Osteoblast (primary cell): ENCODE results near the gene ABHD12. TPM values are rescaled to one million over a fixed set of nuclear protein-coding genes. Genes with fewer than 3 reads are reported as not detected.
A peak's percentile ranks its signal among the peaks of the same experiment; 100 is the strongest.

ENCODE experiments used
- DNase-seq: peaks from one replicate; pipeline ENCODE4 v3.0.0; 2011; ENCODE audit warnings: low spot score, mixed read lengths; ENCODE audit not compliant: insufficient read length; ENCODE audit errors: missing footprints
- H2AFZ ChIP-seq: 2 replicates; pipeline ENCODE4 v1.6.0; 2011; ENCODE audit warnings: mild to moderate bottlenecking, low read length
- H3K27ac ChIP-seq: 2 replicates; pipeline ENCODE4 v1.5.1; 2011; ENCODE audit warnings: mild to moderate bottlenecking, low read depth, low read length, moderate library complexity
- H3K27me3 ChIP-seq: 2 replicates; pipeline ENCODE4 v1.6.0; 2012; ENCODE audit warnings: mild to moderate bottlenecking, control low read depth, inconsistent platforms, low read length, moderate library complexity; ENCODE audit not compliant: insufficient read depth
- H3K36me3 ChIP-seq: 2 replicates; pipeline ENCODE4 v1.5.1; 2011; ENCODE audit warnings: mild to moderate bottlenecking, low read length, control low read depth, moderate library complexity; ENCODE audit not compliant: insufficient read depth
- H3K4me1 ChIP-seq: 2 replicates; pipeline ENCODE4 v1.5.1; 2011; ENCODE audit warnings: mild to moderate bottlenecking, low read length, control low read depth, moderate library complexity; ENCODE audit not compliant: insufficient read depth
- H3K4me2 ChIP-seq: 2 replicates; pipeline ENCODE4 v1.6.0; 2011; ENCODE audit warnings: mild to moderate bottlenecking, low read length; ENCODE audit not compliant: insufficient read depth
- H3K4me3 ChIP-seq: fragments of 200-600 bp; sonication (generic); 3 replicates; pipeline ENCODE4 v1.5.1; 2012; ENCODE audit warnings: mild to moderate bottlenecking, low read length, inconsistent platforms; ENCODE audit not compliant: insufficient read depth
- H3K79me2 ChIP-seq: 2 replicates; pipeline ENCODE4 v1.6.0; 2012; ENCODE audit warnings: mild to moderate bottlenecking, low read length, control low read depth, inconsistent platforms; ENCODE audit not compliant: insufficient read depth
- H3K9me3 ChIP-seq: 2 replicates; pipeline ENCODE4 v1.5.1; 2011; ENCODE audit warnings: low read depth, low read length, control low read depth
- H4K20me1 ChIP-seq: 2 replicates; pipeline ENCODE4 v1.6.0; 2012; ENCODE audit warnings: mild to moderate bottlenecking, low read length, control low read depth; ENCODE audit not compliant: insufficient read depth
- total RNA-seq: library from RNA; depleted of rRNA; stranded (reverse); fragments of >200 nt; gene quantifications from 2 replicates; pipeline ENCODE4 v1.2.3, GENCODE V29; 2012
- TF ChIP-seq, protein P1 (sequence below): IDR thresholded peaks from 2 replicates; pipeline ENCODE4 v1.5.1; 2011; ENCODE audit warnings: mild to moderate bottlenecking, low read depth, low read length, moderate library complexity; ENCODE audit errors: extremely low read depth

Gene ABHD12
- total RNA-seq, 1 donor: 29.7 TPM

GRCh38 chr20:25382704-25383370 is 7.8 kb downstream of the ABHD12 start:
- Histone ChIP-seq H3K4me3 (no peak overlapping the region), H3K79me2 (peaks cover 84% of the 10 kb centered on the region), H2AFZ (no peak overlapping the region)

DNA sequence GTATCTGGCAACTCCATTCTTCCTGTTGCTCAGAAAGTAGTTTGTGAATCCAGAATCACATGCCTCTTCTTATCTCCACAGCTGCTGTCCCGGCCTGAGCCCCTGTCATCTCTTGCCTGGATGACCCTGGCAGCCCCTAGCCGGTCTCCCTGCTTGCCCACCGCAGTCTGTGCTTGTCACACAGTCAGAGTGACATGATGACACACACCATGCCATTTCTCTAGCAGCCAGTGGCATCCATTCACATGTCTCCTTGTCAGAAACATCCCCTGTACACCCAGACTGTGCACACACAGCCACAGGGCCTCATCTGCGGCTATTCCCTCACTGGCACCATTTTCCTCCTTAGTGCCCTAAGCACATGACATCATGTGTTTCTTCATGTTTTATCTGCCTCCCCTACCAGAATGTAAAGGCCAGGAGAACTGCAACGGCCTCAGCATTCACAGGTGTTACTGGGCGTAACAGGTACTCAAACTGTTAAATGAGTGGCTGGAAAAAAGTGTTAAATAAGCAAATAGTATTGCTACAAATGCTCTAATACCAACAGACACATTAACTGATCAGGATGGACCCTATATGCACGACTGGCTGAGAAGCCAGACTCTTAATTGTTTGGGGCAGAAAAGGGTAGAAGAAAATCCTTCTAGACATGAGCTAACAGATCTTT is 9.6 kb downstream of the ABHD12 start:
- H3K27ac ChIP-seq: no peak overlapping the region
- peaks cover 86% of the 10 kb centered on the region for H3K79me2 ChIP-seq
- no peak overlapping the region for H3K4me2 ChIP-seq
- peaks cover 4% of the 10 kb centered on the region for H3K4me1 ChIP-seq
- no peak for DNase-seq
- no peaks in the 10 kb centered on the region for H3K27me3 ChIP-seq
- H4K20me1 ChIP-seq: peaks cover 16% of the 10 kb centered on the region
- H3K9me3 ChIP-seq: no peaks in the 10 kb centered on the region
- no peak overlapping the region for H2AFZ ChIP-seq
- H3K36me3 ChIP-seq: no peaks in the 10 kb centered on the region
- H3K4me3 ChIP-seq: no peak overlapping the region
- TF ChIP-seq, protein P1, sequence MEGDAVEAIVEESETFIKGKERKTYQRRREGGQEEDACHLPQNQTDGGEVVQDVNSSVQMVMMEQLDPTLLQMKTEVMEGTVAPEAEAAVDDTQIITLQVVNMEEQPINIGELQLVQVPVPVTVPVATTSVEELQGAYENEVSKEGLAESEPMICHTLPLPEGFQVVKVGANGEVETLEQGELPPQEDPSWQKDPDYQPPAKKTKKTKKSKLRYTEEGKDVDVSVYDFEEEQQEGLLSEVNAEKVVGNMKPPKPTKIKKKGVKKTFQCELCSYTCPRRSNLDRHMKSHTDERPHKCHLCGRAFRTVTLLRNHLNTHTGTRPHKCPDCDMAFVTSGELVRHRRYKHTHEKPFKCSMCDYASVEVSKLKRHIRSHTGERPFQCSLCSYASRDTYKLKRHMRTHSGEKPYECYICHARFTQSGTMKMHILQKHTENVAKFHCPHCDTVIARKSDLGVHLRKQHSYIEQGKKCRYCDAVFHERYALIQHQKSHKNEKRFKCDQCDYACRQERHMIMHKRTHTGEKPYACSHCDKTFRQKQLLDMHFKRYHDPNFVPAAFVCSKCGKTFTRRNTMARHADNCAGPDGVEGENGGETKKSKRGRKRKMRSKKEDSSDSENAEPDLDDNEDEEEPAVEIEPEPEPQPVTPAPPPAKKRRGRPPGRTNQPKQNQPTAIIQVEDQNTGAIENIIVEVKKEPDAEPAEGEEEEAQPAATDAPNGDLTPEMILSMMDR: no peak

More at GRCh38 chr20:25382704-25383370, 7.8 kb downstream of the ABHD12 start:
- no peak overlapping the region for H3K4me2 ChIP-seq
- DNase-seq: no peak
- peaks cover 16% of the 10 kb centered on the region for H4K20me1 ChIP-seq
- no peaks in the 10 kb centered on the region for H3K27me3 ChIP-seq
- TF ChIP-seq, protein P1: no peak
- H3K9me3 ChIP-seq: no peaks in the 10 kb centered on the region
- H3K27ac ChIP-seq: no peak overlapping the region
- no peaks in the 10 kb centered on the region for H3K36me3 ChIP-seq
- H3K4me1 ChIP-seq: no peaks in the 10 kb centered on the region

DNA sequence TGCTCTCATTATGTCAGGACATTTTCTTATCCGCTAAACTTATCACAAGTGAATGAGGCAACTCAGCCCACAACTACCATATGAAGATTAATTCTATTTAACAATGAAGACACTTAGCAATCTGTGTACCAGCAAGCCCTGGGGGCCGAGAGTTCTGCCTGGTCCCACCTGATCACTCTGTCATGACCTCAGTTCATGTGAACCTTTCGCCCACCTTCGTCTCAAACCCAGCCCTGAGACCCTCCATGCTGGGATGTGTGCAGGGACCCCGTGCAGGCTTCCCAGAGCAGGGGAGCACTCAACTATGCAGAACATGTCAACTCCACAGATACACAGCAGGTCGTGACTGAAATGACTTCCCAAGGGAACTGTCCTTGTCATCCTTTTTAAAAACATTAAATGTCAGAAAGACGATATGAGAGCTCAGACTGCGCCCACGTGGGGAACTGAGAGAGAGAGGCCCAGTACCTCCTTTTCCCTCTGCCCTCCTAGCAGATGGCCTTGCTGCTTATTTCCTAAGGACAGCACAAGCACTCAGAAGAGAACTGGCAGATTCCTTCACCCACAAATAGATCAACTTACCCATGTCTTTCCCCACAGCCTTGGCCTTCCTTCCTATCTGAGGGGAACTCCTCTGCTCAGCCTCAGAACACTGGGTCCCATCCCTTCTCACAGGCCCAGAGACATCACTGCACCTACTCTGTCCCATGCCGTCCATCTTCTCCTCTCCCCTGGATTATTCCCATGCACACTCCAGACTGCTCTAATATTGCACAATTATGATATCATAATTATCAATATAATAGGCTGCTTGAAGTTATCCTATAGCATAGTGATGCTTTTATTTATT is 11.5 kb downstream of the ABHD12 start:
- Histone ChIP-seq H3K4me1 (peaks cover 4% of the 10 kb centered on the region), H3K27ac (peak overlapping the region; percentile 20), H3K79me2 (peaks cover 88% of the 10 kb centered on the region), H3K27me3 (no peaks in the 10 kb centered on the region), H3K36me3 (no peaks in the 10 kb centered on the region), H4K20me1 (peaks cover 16% of the 10 kb centered on the region), H3K9me3 (no peaks in the 10 kb centered on the region), H2AFZ (no peak overlapping the region), H3K4me2 (no peak overlapping the region), H3K4me3 (no peak overlapping the region)
- DNase-seq: no peak
- TF ChIP-seq, protein P1: no peak
